Islet precursor cell (in vitro differentiated cells): ENCODE measurements around the gene HOXD10.

Source experiments
- DNase-seq: peaks from one replicate; pipeline ENCODE4 v3.0.0-alpha.2; 2018

The HOXD10 gene

GRCh38 chr2:176082824-176083751, 33.5 kb upstream of the HOXD10 start:
- peak; percentile 64 for DNase-seq

- no peak for DNase-seq
Observed at GRCh38 chr2:176083796-176084261, 32.7 kb upstream of the HOXD10 start, which contains the start of gene EVX2. Gene EVX2 (minus strand): TSS chr2:176083962. CDS start chr2:176083776, 186 bp downstream.

GRCh38 chr2:176084611-176085119, 31.9 kb upstream of the HOXD10 start:
- no peak for DNase-seq

GRCh38 chr2:176085120-176085788, 31.3 kb upstream of the HOXD10 start:
- peak; percentile 67 for DNase-seq

GRCh38 chr2:176085861-176086771, 30.5 kb upstream of the HOXD10 start:
- peak; percentile 81 for DNase-seq

- no peak for DNase-seq
Observed at GRCh38 chr2:176087330-176088047, 29.1 kb upstream of the HOXD10 start.

- peak; percentile 80 for DNase-seq
Observed at GRCh38 chr2:176088048-176088936, 28.3 kb upstream of the HOXD10 start.

GRCh38 chr2:176088937-176089842, 27.4 kb upstream of the HOXD10 start:
- peak; percentile 29 for DNase-seq

- peak; percentile 40 for DNase-seq
Observed at GRCh38 chr2:176089843-176090395, 26.7 kb upstream of the HOXD10 start.

GRCh38 chr2:176090862-176091261, 25.7 kb upstream of the HOXD10 start:
- DNase-seq: no peak

GRCh38 chr2:176091329-176092258, 25.0 kb upstream of the HOXD10 start:
- peak; percentile 51 for DNase-seq

GRCh38 chr2:176092270-176093144, 24.1 kb upstream of the HOXD10 start, which contains the start of gene HOXD13:
Gene HOXD13 (plus strand): TSS chr2:176092721. CDS start chr2:176092891, 170 bp downstream.
- peak; percentile 87 for DNase-seq

GRCh38 chr2:176093145-176093897, 23.3 kb upstream of the HOXD10 start:
- DNase-seq: peak; percentile 70

- no peak for DNase-seq
Observed at GRCh38 chr2:176093898-176094249, 22.7 kb upstream of the HOXD10 start.

- DNase-seq: peak; percentile 46
Observed at GRCh38 chr2:176094349-176094748, 22.2 kb upstream of the HOXD10 start.

- DNase-seq: no peak
Observed at GRCh38 chr2:176095421-176095820, 21.2 kb upstream of the HOXD10 start.
